Hematopoietic multipotent progenitor cell treated with erythropoietin and hydrocortisone succinate and interleukin-3 and kit ligand, for 8 days (in vitro differentiated cells): ENCODE results near the gene PAK5.

ENCODE experiments used
- DNase-seq: peaks from one replicate; pipeline ENCODE4 v3.0.0-alpha.2; 2015

Gene PAK5

GRCh38 chr20:9572670-9573069, 266.2 kb downstream of the PAK5 start:
- DNase-seq = no peak

- no peak for DNase-seq
Observed at GRCh38 chr20:9571783-9572182, 267.1 kb downstream of the PAK5 start.

- no peak for DNase-seq
Observed at GRCh38 chr20:9570612-9571011, 268.3 kb downstream of the PAK5 start.

- DNase-seq = no peak
Observed at GRCh38 chr20:9566977-9567376, 271.9 kb downstream of the PAK5 start.

GRCh38 chr20:9565910-9566550, 272.8 kb downstream of the PAK5 start:
- no peak for DNase-seq

- DNase-seq = no peak
Observed at GRCh38 chr20:9557411-9557810, 281.5 kb downstream of the PAK5 start.

GRCh38 chr20:9555781-9556180, 283.1 kb downstream of the PAK5 start:
- no peak for DNase-seq

- DNase-seq = no peak
Observed at GRCh38 chr20:9551808-9552550, 286.9 kb downstream of the PAK5 start.

- no peak for DNase-seq
Observed at GRCh38 chr20:9550871-9551270, 288.0 kb downstream of the PAK5 start.

- DNase-seq = no peak
Observed at GRCh38 chr20:9550283-9550682, 288.6 kb downstream of the PAK5 start.

- DNase-seq = no peak
Observed at GRCh38 chr20:9543214-9543613, 295.7 kb downstream of the PAK5 start.

- DNase-seq = no peak
Observed at GRCh38 chr20:9535449-9535848, 303.4 kb downstream of the PAK5 start.

GRCh38 chr20:9534025-9534424, 304.9 kb downstream of the PAK5 start:
- DNase-seq = no peak

GRCh38 chr20:9532069-9532838, 306.6 kb downstream of the PAK5 start:
- no peak for DNase-seq

- DNase-seq = no peak
Observed at GRCh38 chr20:9531581-9531980, 307.3 kb downstream of the PAK5 start.

- DNase-seq = no peak
Observed at GRCh38 chr20:9523636-9524035, 315.2 kb downstream of the PAK5 start.

GRCh38 chr20:9520086-9520485, 318.8 kb downstream of the PAK5 start:
- no peak for DNase-seq

GRCh38 chr20:9518576-9519175, 320.2 kb downstream of the PAK5 start:
- no peak for DNase-seq

GRCh38 chr20:9517297-9518162, 321.3 kb downstream of the PAK5 start:
- DNase-seq = no peak

- no peak for DNase-seq
Observed at GRCh38 chr20:9516234-9516871, 322.5 kb downstream of the PAK5 start.

- DNase-seq = no peak
Observed at GRCh38 chr20:9515741-9516233, 323.1 kb downstream of the PAK5 start.

- DNase-seq = no peak
Observed at GRCh38 chr20:9515214-9515585, 323.7 kb downstream of the PAK5 start.
